GM21528 (cell line): Measurements from ENCODE around the gene BOC.

Experiments used
- ATAC-seq: cut with Tn5 transposase; IDR thresholded peaks from one replicate; pipeline ENCODE4 v1.9.1; 2021; ENCODE audit warnings: mild to moderate bottlenecking, moderate library complexity; ENCODE audit not compliant: unreplicated experiment, low FRiP score

BOC gene

DNA sequence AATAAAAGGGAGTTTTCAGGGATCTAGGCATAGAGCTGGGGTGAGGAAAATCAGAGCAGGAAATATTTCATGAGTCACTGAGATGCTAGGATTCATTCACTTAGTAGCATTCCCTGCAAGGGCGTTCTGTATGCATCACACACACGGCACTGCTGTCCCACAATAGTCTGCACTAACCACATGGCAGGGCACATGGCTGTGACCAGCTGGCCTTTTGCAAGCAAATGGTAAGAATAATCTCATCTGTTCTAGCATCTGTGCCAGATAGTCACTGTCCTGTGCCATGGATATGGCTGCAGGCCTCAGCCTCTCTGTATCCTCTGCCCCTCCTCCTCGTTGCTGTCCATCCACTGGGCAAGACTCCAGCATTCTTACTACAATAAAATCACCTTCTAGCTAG lies 37.8 kb downstream of the BOC start:
- ATAC-seq = no peak

GRCh38 chr3:113249601-113250000 lies 38.2 kb downstream of the BOC start:
- no peak for ATAC-seq

GRCh38 chr3:113250566-113250965 lies 39.2 kb downstream of the BOC start:
- ATAC-seq = no peak

DNA sequence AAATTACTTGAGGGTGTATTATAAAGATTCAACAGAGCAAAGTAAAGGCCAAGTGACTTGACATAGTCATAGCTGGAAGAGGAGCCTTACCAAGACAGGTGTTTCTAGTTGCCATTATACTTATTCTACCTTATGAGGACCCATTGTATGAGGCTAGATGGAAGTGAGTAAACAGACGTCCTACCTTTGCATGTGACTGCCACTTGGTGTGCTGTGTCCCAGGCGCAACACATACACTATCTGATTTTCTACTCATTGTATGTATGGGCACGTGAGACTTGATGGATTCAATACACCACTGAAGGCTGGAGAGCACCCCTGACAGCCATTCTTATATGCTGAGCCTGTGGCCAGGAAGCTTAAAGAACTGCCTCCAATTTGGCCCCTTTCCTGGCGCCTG lies 40.5 kb downstream of the BOC start:
- no peak for ATAC-seq

DNA sequence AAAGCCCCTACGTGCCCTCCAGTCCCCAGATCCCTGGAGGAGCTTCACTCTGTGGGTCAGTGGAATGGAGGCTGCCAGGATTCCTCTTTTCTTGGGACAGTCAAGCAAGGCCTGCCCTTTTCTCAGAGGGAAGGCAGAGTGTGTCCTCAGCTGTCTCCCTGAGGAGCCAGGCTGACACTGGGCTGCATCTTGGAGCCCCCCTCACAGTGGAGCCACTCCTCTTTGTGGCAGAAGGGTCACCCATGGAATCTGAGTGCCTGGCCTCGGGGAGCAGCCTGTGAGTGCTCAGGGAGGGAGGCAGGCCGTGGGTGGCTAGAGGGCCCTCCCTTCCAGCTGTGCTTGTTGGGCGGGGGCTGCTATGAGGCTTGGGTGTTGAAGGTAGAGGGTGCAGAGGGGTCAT lies 41.2 kb downstream of the BOC start:
- ATAC-seq = no peak

DNA sequence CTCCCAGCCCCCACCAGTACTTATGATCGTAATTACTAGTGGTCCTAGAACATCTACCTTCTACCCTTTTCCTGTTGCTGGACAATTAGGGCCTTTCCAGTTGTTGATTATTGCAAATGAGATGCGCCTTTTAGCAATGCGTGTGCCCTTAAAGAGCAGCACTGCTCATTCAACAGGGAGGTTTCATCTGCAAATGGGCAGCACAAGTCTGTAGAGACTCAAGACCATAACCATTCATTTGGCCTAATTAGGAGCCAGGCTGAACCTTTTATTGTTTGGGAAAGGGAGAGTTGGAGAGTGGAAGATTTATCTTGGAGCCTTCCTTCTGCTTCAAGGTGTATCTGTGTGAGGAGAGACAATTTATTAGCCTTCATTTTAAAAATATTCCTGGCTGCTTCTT lies 42.3 kb downstream of the BOC start:
- no peak for ATAC-seq

GRCh38 chr3:113254171-113254947 lies 43.0 kb downstream of the BOC start:
- no peak for ATAC-seq

DNA sequence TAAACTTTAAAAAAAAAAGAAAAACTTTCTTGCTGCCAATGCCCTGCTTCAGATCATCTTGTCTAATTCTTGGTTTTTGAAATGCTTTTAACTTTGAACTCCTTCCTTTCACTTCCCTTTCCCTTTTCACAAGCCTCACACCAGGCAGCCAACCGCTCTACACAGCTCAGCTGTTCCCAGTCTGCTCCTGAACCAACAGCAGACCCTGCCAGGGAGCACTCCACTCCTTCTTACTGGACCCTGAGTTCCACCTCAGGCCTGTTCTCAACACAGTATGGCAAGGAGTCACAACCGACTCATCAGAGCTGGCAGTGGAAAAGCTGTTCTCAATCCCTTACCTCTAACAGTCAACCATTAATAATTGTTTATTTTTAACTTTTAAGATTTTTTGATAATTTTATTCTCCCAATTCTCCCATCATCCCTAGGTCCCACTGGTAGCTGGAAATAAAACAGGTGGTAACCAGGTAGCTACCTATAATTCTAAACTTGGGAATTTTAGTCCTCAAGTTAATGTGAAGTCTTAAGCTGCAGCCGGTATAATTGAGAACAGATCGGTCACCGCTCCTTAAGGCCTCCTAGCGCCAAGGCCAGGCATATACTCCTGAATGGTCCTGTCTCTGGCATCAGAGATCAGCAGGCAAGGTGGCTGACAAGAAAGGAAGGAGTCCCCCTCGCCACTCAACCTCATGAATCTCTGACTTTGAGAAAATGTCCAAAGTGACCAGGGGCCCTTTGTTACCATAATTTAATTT lies 43.9 kb downstream of the BOC start:
- ATAC-seq = no peak

DNA sequence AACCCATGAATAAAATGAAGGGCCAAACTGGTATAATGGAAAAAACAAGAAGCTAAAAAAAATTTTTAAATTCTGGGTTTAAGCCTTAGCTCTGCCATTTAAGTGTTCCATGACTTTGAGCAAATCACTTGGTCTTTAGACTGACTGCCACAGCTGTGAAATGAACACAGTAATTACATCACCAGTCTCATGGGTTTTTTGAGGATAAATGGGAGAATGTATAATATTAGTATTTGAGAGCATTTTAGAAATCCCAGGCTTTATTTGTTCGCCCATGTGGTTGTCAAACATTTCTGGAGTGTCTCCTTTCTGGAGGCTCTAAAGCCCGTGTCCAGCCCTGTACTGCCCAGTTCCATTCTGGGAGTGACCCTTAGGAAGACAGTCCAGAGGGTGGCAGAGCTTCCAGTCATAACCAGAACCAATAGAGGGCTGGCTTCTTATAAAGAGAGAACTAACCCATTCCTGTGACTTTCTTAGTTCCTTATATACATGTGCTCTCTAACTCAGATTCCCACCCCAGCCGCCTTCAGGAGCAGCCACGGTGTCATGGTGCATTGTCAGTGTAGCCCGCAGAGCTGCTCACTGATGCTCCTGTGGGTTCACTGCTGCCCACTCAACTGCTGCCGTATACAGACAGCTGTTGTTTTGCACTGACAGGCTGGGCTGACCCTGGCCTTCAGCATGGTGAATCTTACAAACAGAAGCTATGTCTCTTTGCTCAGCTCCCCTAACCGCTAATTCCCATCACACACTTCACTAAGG lies 44.7 kb downstream of the BOC start:
- no peak for ATAC-seq

GRCh38 chr3:113258361-113258760 lies 47.0 kb downstream of the BOC start:
- no peak for ATAC-seq

DNA sequence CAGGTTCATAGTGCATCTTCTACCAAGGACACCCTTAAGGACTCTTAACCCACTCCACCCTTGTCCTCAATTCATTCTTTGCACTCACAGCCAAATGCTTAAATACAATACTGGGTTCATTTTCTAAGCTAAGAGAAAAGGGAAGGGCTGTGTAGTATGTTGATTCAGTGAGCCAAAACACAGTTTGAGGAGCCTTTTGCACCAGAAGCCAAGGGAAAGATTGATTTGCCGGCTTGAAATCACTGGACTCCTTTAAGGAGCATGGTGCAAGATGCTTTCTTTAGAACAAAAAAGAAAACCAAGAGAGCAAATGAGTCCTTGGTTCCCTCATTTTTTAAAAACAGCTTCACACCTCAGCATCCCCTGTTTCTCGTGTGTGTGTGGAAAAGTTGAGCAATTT lies 47.8 kb downstream of the BOC start:
- no peak for ATAC-seq

DNA sequence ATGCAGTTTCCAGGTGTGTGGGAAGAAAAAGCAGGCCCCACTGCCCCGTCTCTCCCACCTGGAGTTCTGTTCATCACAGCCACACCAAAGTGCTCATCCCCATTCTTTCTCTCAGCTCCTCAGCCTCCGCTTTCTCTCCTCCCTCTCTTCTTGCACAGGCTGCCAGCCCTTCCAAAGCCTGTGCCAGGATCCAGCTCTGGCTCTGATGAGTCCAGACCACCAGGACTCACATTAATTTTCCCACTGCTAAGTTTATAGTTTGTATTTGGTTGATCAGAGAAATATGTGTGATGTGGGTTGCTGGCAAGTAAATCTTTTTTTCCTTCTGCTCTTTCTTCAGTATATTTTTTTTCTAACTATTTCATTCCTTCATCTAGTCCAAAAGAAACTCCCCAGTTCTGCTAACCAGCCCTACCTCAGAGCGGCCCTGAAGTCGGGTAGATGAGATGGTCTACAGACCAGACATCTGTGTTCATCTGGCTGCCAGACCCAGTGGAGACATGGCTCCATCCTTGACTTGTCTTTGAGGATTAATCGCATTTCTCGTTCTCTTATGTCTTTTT lies 49.8 kb downstream of the BOC start:
- ATAC-seq = no peak

- no peak for ATAC-seq
Observed at GRCh38 chr3:113261626-113262303, 50.4 kb downstream of the BOC start.

DNA sequence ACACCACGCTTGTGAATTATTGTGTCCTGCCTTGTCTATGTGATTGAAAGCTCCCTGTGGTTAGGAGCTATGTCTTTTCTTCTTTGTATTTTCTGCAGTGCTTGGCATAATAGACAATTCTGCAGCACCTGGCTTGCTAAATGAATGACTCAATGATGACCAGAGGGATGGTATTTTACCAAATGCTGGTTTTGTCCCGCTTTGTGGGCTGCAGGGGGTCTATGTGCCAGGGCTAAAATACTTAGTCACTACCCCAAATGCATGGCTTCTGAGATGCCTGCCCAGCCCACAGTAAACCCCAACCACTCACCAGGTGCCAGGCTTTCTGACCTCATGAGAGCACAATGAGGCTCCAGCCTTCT lies 50.9 kb downstream of the BOC start:
- no peak for ATAC-seq

DNA sequence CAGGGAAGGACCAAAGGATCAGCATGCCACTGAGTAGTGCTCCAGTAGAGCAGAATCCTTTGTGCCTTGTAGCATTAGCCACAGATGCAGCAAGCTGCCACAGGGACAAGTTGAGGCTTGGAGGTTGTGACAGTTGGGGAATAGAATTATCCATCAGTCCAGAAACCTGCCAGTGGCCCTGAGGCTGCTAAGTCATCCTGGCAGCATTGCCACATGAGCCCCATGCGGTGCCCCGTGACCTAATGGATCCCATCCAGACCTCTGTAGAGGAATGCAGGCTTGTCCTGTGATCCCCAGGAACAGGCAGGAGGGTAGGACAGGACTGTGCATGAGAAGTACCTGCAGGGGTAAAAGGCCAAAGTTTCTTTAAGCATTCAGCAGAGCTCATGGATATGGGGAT lies 51.7 kb downstream of the BOC start:
- no peak for ATAC-seq

GRCh38 chr3:113263778-113264177 lies 52.4 kb downstream of the BOC start:
- ATAC-seq = no peak

DNA sequence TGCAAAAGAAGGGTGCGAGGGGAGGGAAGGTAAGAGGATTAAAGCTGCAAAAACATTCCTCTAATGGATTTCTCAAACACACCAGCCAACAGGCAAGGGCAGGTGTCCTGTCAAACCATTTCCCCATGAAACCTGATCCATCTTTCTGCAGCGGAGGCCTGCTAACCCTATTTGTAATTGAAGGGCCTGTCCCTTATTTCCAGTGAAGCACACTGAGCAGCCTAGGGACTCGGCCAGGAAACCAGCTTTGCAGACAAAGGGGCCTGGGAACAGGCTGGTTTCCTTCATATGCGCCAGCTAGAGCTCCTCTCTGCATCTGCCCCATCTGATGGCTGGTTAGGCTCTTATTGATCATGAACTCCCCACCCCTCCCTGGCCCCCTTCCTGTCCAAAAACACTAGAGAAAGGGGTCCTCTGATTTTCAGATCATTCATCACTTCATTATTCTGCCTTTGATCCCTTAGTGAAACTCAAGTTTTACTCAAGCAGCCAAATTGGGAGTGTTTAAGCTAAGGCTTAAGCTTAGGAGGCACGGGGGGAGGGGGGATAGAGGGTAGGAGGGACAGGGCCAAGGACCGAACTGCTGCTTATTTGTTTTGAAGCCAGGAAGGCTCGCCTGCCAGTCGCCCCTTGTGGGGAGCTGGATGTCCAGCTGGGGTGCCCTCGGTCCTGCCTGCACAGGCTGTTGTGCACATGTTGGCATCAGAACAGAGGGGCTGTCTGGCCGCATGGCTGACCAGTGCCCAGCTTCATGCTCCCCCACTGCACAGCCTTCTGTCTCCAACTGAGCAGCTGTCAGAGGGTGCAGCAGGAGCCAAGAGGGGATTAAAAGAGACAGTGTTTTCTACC lies 53.1 kb downstream of the BOC start:
- no peak for ATAC-seq

- no peak for ATAC-seq
Observed at GRCh38 chr3:113265231-113265630, 53.9 kb downstream of the BOC start.

GRCh38 chr3:113266738-113267137 lies 55.4 kb downstream of the BOC start:
- ATAC-seq = no peak

- ATAC-seq = no peak
Observed at GRCh38 chr3:113268311-113268710, 57.0 kb downstream of the BOC start.
